GM23338 (cell line): ENCODE measurements around the gene NUDT5. TPM values are rescaled to one million over a fixed set of nuclear protein-coding genes. Genes with fewer than 3 reads are reported as not detected.

ENCODE experiments used
- ATAC-seq: fragments of 200-7000 bp; cut with Tn5 transposase; 3 replicates; pipeline ENCODE4 v1.9.1; 2020
- DNase-seq: peaks from one replicate; pipeline ENCODE4 v3.0.0-alpha.2; 2015; ENCODE audit warnings: low spot score
- H2AFZ ChIP-seq: fragments of 200-600 bp; sonication (generic); 2 replicates; pipeline ENCODE4 v1.8.0; 2016; ENCODE audit warnings: antibody characterized with exemption, mild to moderate bottlenecking, moderate library complexity
- H3F3A ChIP-seq: fragments of 200-600 bp; sonication (generic); replicated peaks from 2 replicates; pipeline ENCODE4 v1.8.0; 2017; ENCODE audit warnings: antibody characterized with exemption, mixed run types, low read depth
- H3K27ac ChIP-seq: fragments of 200-600 bp; sonication (generic); 2 replicates; pipeline ENCODE4 v1.6.1; 2016; ENCODE audit warnings: low read depth
- H3K27me3 ChIP-seq: fragments of 200-600 bp; sonication (generic); 2 replicates; pipeline ENCODE4 v1.8.0; 2016; ENCODE audit warnings: mild to moderate bottlenecking, mixed run types, moderate library complexity; ENCODE audit not compliant: insufficient read depth
- H3K36me3 ChIP-seq: fragments of 200-600 bp; sonication (generic); 2 replicates; pipeline ENCODE4 v1.8.0; 2016; ENCODE audit warnings: mild to moderate bottlenecking; ENCODE audit not compliant: insufficient read depth
- H3K4me1 ChIP-seq: fragments of 200-600 bp; sonication (generic); 2 replicates; pipeline ENCODE4 v1.8.0; 2016; ENCODE audit warnings: mild to moderate bottlenecking, moderate library complexity; ENCODE audit not compliant: insufficient read depth
- H3K4me2 ChIP-seq: fragments of 200-600 bp; sonication (generic); 2 replicates; pipeline ENCODE4 v1.7.1; 2017; ENCODE audit warnings: mixed run types
- H3K4me3 ChIP-seq: fragments of 200-600 bp; sonication (generic); 2 replicates; pipeline ENCODE4 v1.6.1; 2016; ENCODE audit warnings: mixed run types
- H3K79me2 ChIP-seq: fragments of 200-600 bp; sonication (generic); replicated peaks from 2 replicates; pipeline ENCODE4 v1.8.0; 2017; ENCODE audit warnings: mild to moderate bottlenecking; ENCODE audit not compliant: insufficient read depth
- H3K9me2 ChIP-seq: fragments of 200-600 bp; sonication (generic); 2 replicates; pipeline ENCODE4 v1.8.0; 2017; ENCODE audit not compliant: insufficient read depth
- H4K20me1 ChIP-seq: fragments of 200-600 bp; sonication (generic); replicated peaks from 2 replicates; pipeline ENCODE4 v1.8.0; 2017; ENCODE audit warnings: mild to moderate bottlenecking; ENCODE audit not compliant: insufficient read depth
- H3K27ac Mint-ChIP-seq: 2 replicates; pipeline ENCODE4 v1.8.0; 2020; ENCODE audit warnings: inconsistent platforms, mild to moderate bottlenecking, moderate library complexity, mixed read lengths
- H3K27me3 Mint-ChIP-seq: 3 replicates; pipeline ENCODE4 v1.8.0; 2022; ENCODE audit warnings: low read depth, mild to moderate bottlenecking, moderate library complexity, mixed read lengths, inconsistent platforms; ENCODE audit not compliant: insufficient read depth, poor library complexity
- H3K36me3 Mint-ChIP-seq: 3 replicates; pipeline ENCODE4 v1.8.0; 2021; ENCODE audit warnings: low read depth, mild to moderate bottlenecking, inconsistent platforms, moderate library complexity, mixed read lengths
- H3K4me1 Mint-ChIP-seq: 3 replicates; pipeline ENCODE4 v1.8.0; 2020; ENCODE audit warnings: mild to moderate bottlenecking, inconsistent platforms, mixed read lengths
- H3K4me3 Mint-ChIP-seq: 3 replicates; pipeline ENCODE4 v1.8.0; 2021; ENCODE audit warnings: moderate library complexity, mild to moderate bottlenecking, inconsistent platforms, mixed read lengths
- H3K9me3 Mint-ChIP-seq: 3 replicates; pipeline ENCODE4 v1.8.0; 2020; ENCODE audit warnings: moderate library complexity, mild to moderate bottlenecking, inconsistent platforms, mixed read lengths
- CREB1 ChIP-seq: fragments of 250-450 bp; sonication (Bioruptor Pico); IDR thresholded peaks from 2 replicates; pipeline ENCODE4 v1.5.0; 2020; ENCODE audit warnings: low read depth, mild to moderate bottlenecking, moderate library complexity
- EZH2 ChIP-seq: fragments of 200-600 bp; sonication (generic); IDR thresholded peaks from one replicate; pipeline ENCODE4 v1.8.0; 2017; ENCODE audit warnings: antibody characterized with exemption, mild to moderate bottlenecking, low read depth; ENCODE audit not compliant: unreplicated experiment
- EZH2phosphoT487 ChIP-seq: fragments of 200-600 bp; sonication (generic); IDR thresholded peaks from one replicate; pipeline ENCODE4 v1.8.1; 2018; ENCODE audit warnings: antibody characterized with exemption; ENCODE audit not compliant: unreplicated experiment
- JUNB ChIP-seq: IDR thresholded peaks from one replicate; pipeline ENCODE4 v1.6.1; 2016; ENCODE audit warnings: antibody characterized with exemption; ENCODE audit not compliant: unreplicated experiment
- NANOG ChIP-seq: IDR thresholded peaks from 2 replicates; pipeline ENCODE4 v1.6.1; 2016; ENCODE audit warnings: antibody characterized with exemption, borderline replicate concordance
- POLR2AphosphoS5 ChIP-seq: IDR thresholded peaks from 2 replicates; pipeline ENCODE4 v1.6.1; 2016; ENCODE audit warnings: antibody characterized with exemption, low read depth
- STAT1 ChIP-seq: IDR thresholded peaks from one replicate; pipeline ENCODE4 v1.6.1; 2016; ENCODE audit warnings: antibody characterized with exemption; ENCODE audit not compliant: unreplicated experiment
- ZNF114 ChIP-seq: fragments of 250-450 bp; sonication (Bioruptor Pico); IDR thresholded peaks from 2 replicates; pipeline ENCODE4 v1.5.0; 2020; ENCODE audit warnings: mild to moderate bottlenecking, moderate library complexity
- ZNF331 ChIP-seq: fragments of 250-450 bp; sonication (Bioruptor Pico); IDR thresholded peaks from 2 replicates; pipeline ENCODE4 v1.5.0; 2020; ENCODE audit warnings: low read depth, mild to moderate bottlenecking, moderate library complexity
- polyA plus RNA-seq: library from polyadenylated mRNA; unstranded; fragments of >200 nt; fragmentation: Nextera tagmentation; extraction: Ambion mirVana; gene quantifications from 2 replicates; pipeline ENCODE4 v1.2.1, GENCODE V29; 2016
- total RNA-seq: library from RNA; depleted of rRNA; stranded (reverse); fragments of >200 nt; shearing (Covaris generic); gene quantifications from 2 replicates; pipeline ENCODE4 v1.2.3, GENCODE V29; 2014
- TF ChIP-seq, protein P1 (sequence below): IDR thresholded peaks from one replicate; pipeline ENCODE4 v1.6.1; 2018; ENCODE audit warnings: antibody characterized with exemption; ENCODE audit not compliant: unreplicated experiment
- TF ChIP-seq, protein P2 (sequence below): fragments of 250-450 bp; sonication (Bioruptor Pico); IDR thresholded peaks from 2 replicates; pipeline ENCODE4 v1.5.0; 2020; ENCODE audit warnings: mild to moderate bottlenecking, moderate library complexity
- TF ChIP-seq, protein P3 (sequence below): IDR thresholded peaks from 2 replicates; pipeline ENCODE4 v1.6.1; 2016; ENCODE audit warnings: antibody characterized with exemption
- TF ChIP-seq, protein P4 (sequence below), 2 experiments: fragments of 200-600 bp in 1 of 2; sonication (generic) in 1 of 2; conservative IDR thresholded peaks; 2 replicates each; pipeline versions ENCODE4 v1.5.1 to v1.6.1; 2016 to 2017; ENCODE audit warnings: antibody characterized with exemption in 2 of 2, low read depth in 2 of 2, mild to moderate bottlenecking in 2 of 2, moderate library complexity in 1 of 2

NUDT5 gene
- total and polyA plus RNA-seq, 2 experiments from 2014 or later, result 94.3 to 255 TPM

DNA sequence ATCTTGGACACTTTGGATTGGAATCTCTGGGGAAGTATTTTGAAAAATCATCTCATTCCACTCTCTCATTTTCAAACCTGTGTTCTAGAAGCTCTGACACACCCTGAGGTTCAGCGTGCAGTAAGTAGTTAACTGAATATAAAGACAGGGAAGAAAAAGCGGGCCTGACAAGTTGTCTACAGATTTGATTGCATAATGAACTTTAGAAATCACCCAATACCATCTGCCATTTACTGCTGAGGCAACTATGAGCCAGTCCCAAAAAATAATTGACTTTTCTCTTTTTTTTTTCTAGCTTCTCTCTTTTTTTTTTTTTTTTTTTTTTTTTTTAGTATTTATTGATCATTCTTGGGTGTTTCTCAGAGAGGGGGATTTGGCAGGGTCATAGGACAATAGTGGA is 29.8 kb upstream of the NUDT5 start:
- H4K20me1 ChIP-seq, result peaks cover 3% of the 10 kb centered on the region; the same call in 1 of the 2 replicates
- DNase-seq (no peak), ATAC-seq (no peak)
- H3K79me2 ChIP-seq, result peaks cover 46% of the 10 kb centered on the region
- Mint-ChIP-seq H3K36me3 (peaks cover 88% of the 10 kb centered on the region), H3K27me3 (peaks cover 6% of the 10 kb centered on the region), H3K4me3 (no peak overlapping the region), H3K27ac (no peak overlapping the region), H3K9me3 (peaks cover 26% of the 10 kb centered on the region; the same call in 2 of the 3 replicates), H3K4me1 (no peaks in the 10 kb centered on the region)
- no peak overlapping the region for H2AFZ ChIP-seq
- TF ChIP-seq ZNF114 (CRISPR knock-in tag) (no peak), JUNB (no peak), NANOG (no peak), EZH2 (no peak), EZH2phosphoT487 (no peak), STAT1 (no peak), POLR2AphosphoS5 (no peak), CREB1 (CRISPR knock-in tag) (no peak), ZNF331 (no peak)
- TF ChIP-seq, protein P1, sequence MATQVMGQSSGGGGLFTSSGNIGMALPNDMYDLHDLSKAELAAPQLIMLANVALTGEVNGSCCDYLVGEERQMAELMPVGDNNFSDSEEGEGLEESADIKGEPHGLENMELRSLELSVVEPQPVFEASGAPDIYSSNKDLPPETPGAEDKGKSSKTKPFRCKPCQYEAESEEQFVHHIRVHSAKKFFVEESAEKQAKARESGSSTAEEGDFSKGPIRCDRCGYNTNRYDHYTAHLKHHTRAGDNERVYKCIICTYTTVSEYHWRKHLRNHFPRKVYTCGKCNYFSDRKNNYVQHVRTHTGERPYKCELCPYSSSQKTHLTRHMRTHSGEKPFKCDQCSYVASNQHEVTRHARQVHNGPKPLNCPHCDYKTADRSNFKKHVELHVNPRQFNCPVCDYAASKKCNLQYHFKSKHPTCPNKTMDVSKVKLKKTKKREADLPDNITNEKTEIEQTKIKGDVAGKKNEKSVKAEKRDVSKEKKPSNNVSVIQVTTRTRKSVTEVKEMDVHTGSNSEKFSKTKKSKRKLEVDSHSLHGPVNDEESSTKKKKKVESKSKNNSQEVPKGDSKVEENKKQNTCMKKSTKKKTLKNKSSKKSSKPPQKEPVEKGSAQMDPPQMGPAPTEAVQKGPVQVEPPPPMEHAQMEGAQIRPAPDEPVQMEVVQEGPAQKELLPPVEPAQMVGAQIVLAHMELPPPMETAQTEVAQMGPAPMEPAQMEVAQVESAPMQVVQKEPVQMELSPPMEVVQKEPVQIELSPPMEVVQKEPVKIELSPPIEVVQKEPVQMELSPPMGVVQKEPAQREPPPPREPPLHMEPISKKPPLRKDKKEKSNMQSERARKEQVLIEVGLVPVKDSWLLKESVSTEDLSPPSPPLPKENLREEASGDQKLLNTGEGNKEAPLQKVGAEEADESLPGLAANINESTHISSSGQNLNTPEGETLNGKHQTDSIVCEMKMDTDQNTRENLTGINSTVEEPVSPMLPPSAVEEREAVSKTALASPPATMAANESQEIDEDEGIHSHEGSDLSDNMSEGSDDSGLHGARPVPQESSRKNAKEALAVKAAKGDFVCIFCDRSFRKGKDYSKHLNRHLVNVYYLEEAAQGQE, result no peak
- TF ChIP-seq, protein P2, sequence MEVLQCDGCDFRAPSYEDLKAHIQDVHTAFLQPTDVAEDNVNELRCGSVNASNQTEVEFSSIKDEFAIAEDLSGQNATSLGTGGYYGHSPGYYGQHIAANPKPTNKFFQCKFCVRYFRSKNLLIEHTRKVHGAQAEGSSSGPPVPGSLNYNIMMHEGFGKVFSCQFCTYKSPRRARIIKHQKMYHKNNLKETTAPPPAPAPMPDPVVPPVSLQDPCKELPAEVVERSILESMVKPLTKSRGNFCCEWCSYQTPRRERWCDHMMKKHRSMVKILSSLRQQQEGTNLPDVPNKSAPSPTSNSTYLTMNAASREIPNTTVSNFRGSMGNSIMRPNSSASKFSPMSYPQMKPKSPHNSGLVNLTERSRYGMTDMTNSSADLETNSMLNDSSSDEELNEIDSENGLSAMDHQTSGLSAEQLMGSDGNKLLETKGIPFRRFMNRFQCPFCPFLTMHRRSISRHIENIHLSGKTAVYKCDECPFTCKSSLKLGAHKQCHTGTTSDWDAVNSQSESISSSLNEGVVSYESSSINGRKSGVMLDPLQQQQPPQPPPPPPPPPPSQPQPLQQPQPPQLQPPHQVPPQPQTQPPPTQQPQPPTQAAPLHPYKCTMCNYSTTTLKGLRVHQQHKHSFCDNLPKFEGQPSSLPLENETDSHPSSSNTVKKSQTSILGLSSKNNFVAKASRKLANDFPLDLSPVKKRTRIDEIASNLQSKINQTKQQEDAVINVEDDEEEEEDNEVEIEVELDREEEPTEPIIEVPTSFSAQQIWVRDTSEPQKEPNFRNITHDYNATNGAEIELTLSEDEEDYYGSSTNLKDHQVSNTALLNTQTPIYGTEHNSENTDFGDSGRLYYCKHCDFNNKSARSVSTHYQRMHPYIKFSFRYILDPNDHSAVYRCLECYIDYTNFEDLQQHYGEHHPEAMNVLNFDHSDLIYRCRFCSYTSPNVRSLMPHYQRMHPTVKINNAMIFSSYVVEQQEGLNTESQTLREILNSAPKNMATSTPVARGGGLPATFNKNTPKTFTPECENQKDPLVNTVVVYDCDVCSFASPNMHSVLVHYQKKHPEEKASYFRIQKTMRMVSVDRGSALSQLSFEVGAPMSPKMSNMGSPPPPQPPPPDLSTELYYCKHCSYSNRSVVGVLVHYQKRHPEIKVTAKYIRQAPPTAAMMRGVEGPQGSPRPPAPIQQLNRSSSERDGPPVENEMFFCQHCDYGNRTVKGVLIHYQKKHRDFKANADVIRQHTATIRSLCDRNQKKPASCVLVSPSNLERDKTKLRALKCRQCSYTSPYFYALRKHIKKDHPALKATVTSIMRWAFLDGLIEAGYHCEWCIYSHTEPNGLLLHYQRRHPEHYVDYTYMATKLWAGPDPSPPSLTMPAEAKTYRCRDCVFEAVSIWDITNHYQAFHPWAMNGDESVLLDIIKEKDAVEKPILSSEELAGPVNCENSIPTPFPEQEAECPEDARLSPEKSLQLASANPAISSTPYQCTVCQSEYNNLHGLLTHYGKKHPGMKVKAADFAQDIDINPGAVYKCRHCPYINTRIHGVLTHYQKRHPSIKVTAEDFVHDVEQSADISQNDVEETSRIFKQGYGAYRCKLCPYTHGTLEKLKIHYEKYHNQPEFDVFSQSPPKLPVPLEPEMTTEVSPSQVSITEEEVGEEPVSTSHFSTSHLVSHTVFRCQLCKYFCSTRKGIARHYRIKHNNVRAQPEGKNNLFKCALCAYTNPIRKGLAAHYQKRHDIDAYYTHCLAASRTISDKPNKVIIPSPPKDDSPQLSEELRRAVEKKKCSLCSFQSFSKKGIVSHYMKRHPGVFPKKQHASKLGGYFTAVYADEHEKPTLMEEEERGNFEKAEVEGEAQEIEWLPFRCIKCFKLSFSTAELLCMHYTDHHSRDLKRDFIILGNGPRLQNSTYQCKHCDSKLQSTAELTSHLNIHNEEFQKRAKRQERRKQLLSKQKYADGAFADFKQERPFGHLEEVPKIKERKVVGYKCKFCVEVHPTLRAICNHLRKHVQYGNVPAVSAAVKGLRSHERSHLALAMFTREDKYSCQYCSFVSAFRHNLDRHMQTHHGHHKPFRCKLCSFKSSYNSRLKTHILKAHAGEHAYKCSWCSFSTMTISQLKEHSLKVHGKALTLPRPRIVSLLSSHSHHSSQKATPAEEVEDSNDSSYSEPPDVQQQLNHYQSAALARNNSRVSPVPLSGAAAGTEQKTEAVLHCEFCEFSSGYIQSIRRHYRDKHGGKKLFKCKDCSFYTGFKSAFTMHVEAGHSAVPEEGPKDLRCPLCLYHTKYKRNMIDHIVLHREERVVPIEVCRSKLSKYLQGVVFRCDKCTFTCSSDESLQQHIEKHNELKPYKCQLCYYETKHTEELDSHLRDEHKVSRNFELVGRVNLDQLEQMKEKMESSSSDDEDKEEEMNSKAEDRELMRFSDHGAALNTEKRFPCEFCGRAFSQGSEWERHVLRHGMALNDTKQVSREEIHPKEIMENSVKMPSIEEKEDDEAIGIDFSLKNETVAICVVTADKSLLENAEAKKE, result no peak
- TF ChIP-seq, protein P3, sequence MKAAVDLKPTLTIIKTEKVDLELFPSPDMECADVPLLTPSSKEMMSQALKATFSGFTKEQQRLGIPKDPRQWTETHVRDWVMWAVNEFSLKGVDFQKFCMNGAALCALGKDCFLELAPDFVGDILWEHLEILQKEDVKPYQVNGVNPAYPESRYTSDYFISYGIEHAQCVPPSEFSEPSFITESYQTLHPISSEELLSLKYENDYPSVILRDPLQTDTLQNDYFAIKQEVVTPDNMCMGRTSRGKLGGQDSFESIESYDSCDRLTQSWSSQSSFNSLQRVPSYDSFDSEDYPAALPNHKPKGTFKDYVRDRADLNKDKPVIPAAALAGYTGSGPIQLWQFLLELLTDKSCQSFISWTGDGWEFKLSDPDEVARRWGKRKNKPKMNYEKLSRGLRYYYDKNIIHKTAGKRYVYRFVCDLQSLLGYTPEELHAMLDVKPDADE, result no peak
- TF ChIP-seq, protein P4, sequence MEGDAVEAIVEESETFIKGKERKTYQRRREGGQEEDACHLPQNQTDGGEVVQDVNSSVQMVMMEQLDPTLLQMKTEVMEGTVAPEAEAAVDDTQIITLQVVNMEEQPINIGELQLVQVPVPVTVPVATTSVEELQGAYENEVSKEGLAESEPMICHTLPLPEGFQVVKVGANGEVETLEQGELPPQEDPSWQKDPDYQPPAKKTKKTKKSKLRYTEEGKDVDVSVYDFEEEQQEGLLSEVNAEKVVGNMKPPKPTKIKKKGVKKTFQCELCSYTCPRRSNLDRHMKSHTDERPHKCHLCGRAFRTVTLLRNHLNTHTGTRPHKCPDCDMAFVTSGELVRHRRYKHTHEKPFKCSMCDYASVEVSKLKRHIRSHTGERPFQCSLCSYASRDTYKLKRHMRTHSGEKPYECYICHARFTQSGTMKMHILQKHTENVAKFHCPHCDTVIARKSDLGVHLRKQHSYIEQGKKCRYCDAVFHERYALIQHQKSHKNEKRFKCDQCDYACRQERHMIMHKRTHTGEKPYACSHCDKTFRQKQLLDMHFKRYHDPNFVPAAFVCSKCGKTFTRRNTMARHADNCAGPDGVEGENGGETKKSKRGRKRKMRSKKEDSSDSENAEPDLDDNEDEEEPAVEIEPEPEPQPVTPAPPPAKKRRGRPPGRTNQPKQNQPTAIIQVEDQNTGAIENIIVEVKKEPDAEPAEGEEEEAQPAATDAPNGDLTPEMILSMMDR (conservative IDR thresholded peaks at IDR 0.05; ENCODE audit: low read depth in 2 of 2), result no peak
- H3K4me3 ChIP-seq, result no peak overlapping the region
- no peak overlapping the region for H3K27ac ChIP-seq
- peaks cover 18% of the 10 kb centered on the region for H3K36me3 ChIP-seq
- H3K9me2 ChIP-seq, result no peaks in the 10 kb centered on the region
- H3K27me3 ChIP-seq, result no peaks in the 10 kb centered on the region
- no peaks in the 10 kb centered on the region for H3K4me1 ChIP-seq
- H3F3A ChIP-seq, result 0 out of 2 replicates have a peak, but pooled peaks cover under 1% of the 10 kb centered on the region
- no peak overlapping the region for H3K4me2 ChIP-seq
